DOHH2 (cell line): ENCODE measurements around the gene CACNA1D.

Source experiments
- H3F3A ChIP-seq: fragments of 200-600 bp; sonication (generic), shearing (Covaris generic); 2 replicates; pipeline ENCODE4 v1.6.0; 2016; ENCODE audit warnings: antibody characterized with exemption, mild to moderate bottlenecking; ENCODE audit not compliant: control insufficient read depth, insufficient read depth
- H3K27ac ChIP-seq: fragments of 200-600 bp; sonication (generic); 2 replicates; pipeline ENCODE4 v1.5.1; 2014; ENCODE audit warnings: low read depth, mild to moderate bottlenecking, low read length, moderate library complexity
- H3K27me3 ChIP-seq: fragments of 200-600 bp; sonication (generic); 2 replicates; pipeline ENCODE4 v1.6.1; 2014; ENCODE audit warnings: mild to moderate bottlenecking, low read length, mixed read lengths; ENCODE audit not compliant: control insufficient read depth
- H3K36me3 ChIP-seq: fragments of 200-600 bp; sonication (generic); 2 replicates; pipeline ENCODE4 v1.6.1; 2014; ENCODE audit warnings: mild to moderate bottlenecking, low read length, moderate library complexity, mixed read lengths; ENCODE audit not compliant: control insufficient read depth
- H3K4me1 ChIP-seq: fragments of 200-600 bp; sonication (generic); 2 replicates; pipeline ENCODE4 v1.6.1; 2014; ENCODE audit warnings: mild to moderate bottlenecking, low read length, mixed read lengths; ENCODE audit not compliant: control insufficient read depth
- H3K4me2 ChIP-seq: fragments of 200-600 bp; sonication (generic); 2 replicates; pipeline ENCODE4 v1.6.0; 2014; ENCODE audit warnings: mild to moderate bottlenecking, low read length, moderate library complexity
- H3K4me3 ChIP-seq: fragments of 200-600 bp; sonication (generic); 2 replicates; pipeline ENCODE4 v1.5.1; 2014; ENCODE audit warnings: mild to moderate bottlenecking, low read length, mixed read lengths
- H3K79me2 ChIP-seq: fragments of 200-600 bp; sonication (generic); 2 replicates; pipeline ENCODE4 v1.6.1; 2014; ENCODE audit warnings: mild to moderate bottlenecking, low read length, mixed read lengths; ENCODE audit not compliant: control insufficient read depth
- H3K9me2 ChIP-seq: fragments of 200-600 bp; sonication (generic); replicated peaks from 2 replicates; pipeline ENCODE4 v1.6.1; 2014; ENCODE audit warnings: mild to moderate bottlenecking, low read length, mixed read lengths; ENCODE audit not compliant: control insufficient read depth
- H3K9me3 ChIP-seq: fragments of 200-600 bp; sonication (generic); 2 replicates; pipeline ENCODE4 v1.6.1; 2014; ENCODE audit warnings: antibody characterized with exemption, low read length, mixed read lengths; ENCODE audit not compliant: control insufficient read depth, insufficient read depth
- H4K20me1 ChIP-seq: fragments of 200-600 bp; sonication (generic); 2 replicates; pipeline ENCODE4 v1.6.0; 2014; ENCODE audit warnings: low read depth, mild to moderate bottlenecking, antibody characterized with exemption, low read length, moderate library complexity; ENCODE audit not compliant: control insufficient read depth, insufficient read depth
- EZH2phosphoT487 ChIP-seq: fragments of 200-600 bp; sonication (generic); IDR thresholded peaks from 2 replicates; pipeline ENCODE4 v1.6.1; 2017; ENCODE audit warnings: borderline replicate concordance, mild to moderate bottlenecking, antibody characterized with exemption, low read length, moderate library complexity, mixed read lengths
- TF ChIP-seq, protein P1 (sequence below): fragments of 200-600 bp; sonication (generic); IDR thresholded peaks from one replicate; pipeline ENCODE4 v1.5.1; 2014; ENCODE audit warnings: antibody characterized with exemption, mild to moderate bottlenecking, low read depth, low read length; ENCODE audit not compliant: poor library complexity, severe bottlenecking

Gene CACNA1D

DNA sequence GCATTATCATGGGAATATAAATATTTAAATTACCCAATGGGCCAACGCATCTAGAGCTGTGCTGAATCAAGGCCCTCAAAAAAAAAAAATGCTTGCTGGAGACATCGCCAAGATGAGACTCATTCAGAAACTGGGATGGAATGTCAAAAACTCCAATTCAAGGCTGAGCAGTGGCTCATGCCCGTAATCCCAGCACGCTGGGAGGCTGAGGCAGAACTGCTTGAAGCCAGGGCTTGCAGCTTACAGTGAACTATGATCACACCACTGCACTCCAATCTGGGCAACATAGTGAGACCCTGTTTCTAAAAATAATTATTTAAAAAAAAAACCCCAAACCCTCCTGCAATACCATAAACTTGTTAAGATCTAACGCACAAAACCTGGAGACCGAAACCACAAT, 3.1 kb upstream of the CACNA1D start:
- no peak for TF ChIP-seq EZH2phosphoT487
- TF ChIP-seq, protein P1, sequence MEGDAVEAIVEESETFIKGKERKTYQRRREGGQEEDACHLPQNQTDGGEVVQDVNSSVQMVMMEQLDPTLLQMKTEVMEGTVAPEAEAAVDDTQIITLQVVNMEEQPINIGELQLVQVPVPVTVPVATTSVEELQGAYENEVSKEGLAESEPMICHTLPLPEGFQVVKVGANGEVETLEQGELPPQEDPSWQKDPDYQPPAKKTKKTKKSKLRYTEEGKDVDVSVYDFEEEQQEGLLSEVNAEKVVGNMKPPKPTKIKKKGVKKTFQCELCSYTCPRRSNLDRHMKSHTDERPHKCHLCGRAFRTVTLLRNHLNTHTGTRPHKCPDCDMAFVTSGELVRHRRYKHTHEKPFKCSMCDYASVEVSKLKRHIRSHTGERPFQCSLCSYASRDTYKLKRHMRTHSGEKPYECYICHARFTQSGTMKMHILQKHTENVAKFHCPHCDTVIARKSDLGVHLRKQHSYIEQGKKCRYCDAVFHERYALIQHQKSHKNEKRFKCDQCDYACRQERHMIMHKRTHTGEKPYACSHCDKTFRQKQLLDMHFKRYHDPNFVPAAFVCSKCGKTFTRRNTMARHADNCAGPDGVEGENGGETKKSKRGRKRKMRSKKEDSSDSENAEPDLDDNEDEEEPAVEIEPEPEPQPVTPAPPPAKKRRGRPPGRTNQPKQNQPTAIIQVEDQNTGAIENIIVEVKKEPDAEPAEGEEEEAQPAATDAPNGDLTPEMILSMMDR, result no peak
- Histone ChIP-seq H3K36me3 (no peaks in the 10 kb centered on the region), H3F3A (no peaks in the 10 kb centered on the region), H3K79me2 (no peaks in the 10 kb centered on the region), H3K9me3 (no peaks in the 10 kb centered on the region), H3K9me2 (no peaks in the 10 kb centered on the region), H3K4me3 (no peak overlapping the region), H3K27me3 (peaks cover 34% of the 10 kb centered on the region), H3K27ac (no peak overlapping the region), H3K4me2 (no peak overlapping the region), H4K20me1 (no peaks in the 10 kb centered on the region), H3K4me1 (no peaks in the 10 kb centered on the region)

- Histone ChIP-seq H3K9me3 (no peaks in the 10 kb centered on the region), H3F3A (no peaks in the 10 kb centered on the region), H3K4me1 (no peaks in the 10 kb centered on the region), H3K9me2 (no peaks in the 10 kb centered on the region), H3K27ac (no peak overlapping the region), H3K4me3 (no peak overlapping the region), H3K36me3 (no peaks in the 10 kb centered on the region), H4K20me1 (no peaks in the 10 kb centered on the region), H3K4me2 (no peak overlapping the region), H3K27me3 (peaks cover 41% of the 10 kb centered on the region), H3K79me2 (no peaks in the 10 kb centered on the region)
- no peak for TF ChIP-seq EZH2phosphoT487
- TF ChIP-seq, protein P1, result no peak
Observed at GRCh38 chr3:53493595-53493962, 832 bp upstream of the CACNA1D start.

DNA sequence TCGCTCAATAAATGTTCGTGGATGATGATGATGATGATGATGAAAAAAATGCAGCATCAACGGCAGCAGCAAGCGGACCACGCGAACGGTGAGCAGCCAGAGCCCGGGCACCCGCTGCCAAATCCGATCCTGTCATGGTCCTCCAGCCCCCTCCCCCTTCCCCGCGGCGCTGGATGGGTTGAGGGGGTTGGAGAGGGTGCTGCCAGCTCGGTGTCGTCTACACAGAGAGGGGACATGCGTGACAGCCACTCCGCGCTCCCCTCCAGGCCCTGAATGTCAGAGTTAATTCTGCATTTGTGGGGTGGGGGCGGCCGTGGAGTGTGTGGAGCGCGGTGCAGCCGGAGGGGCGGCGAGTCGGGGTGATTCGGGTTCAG, 722 bp downstream of the CACNA1D start:
- Histone ChIP-seq H3F3A (no peaks in the 10 kb centered on the region), H3K79me2 (no peaks in the 10 kb centered on the region), H3K27ac (no peak overlapping the region), H3K27me3 (peaks cover 43% of the 10 kb centered on the region), H3K9me3 (no peaks in the 10 kb centered on the region), H3K4me1 (no peaks in the 10 kb centered on the region), H3K4me2 (no peak overlapping the region), H3K36me3 (no peaks in the 10 kb centered on the region), H3K4me3 (no peak overlapping the region), H4K20me1 (no peaks in the 10 kb centered on the region), H3K9me2 (no peaks in the 10 kb centered on the region)
- TF ChIP-seq, protein P1, result no peak
- 0 out of 2 replicates have a peak, but pooled peaks have one; percentile 20 for TF ChIP-seq EZH2phosphoT487
